HG03558 (cell line): Measurements from ENCODE around the gene FAM163B.

Experiments used
- ATAC-seq: cut with Tn5 transposase; IDR thresholded peaks from one replicate; pipeline ENCODE4 v1.9.1; 2021; ENCODE audit warnings: moderate number of reproducible peaks; ENCODE audit not compliant: unreplicated experiment; ENCODE audit errors: extremely low read depth

FAM163B gene

GRCh38 chr9:133536080-133536479, 73.1 kb downstream of the FAM163B start:
- no peak for ATAC-seq

GRCh38 chr9:133535306-133535877, 73.8 kb downstream of the FAM163B start:
- no peak for ATAC-seq

GRCh38 chr9:133534346-133535291, 74.6 kb downstream of the FAM163B start, which contains the start of gene ADAMTSL2:
ADAMTSL2 (plus strand) TSS chr9:133534704; CDS start chr9:133536713, 2,009 bp downstream.
- ATAC-seq, result no peak

GRCh38 chr9:133533857-133534256, 75.3 kb downstream of the FAM163B start:
- no peak for ATAC-seq

- no peak for ATAC-seq
These were observed 76.1 kb downstream of the FAM163B start for GRCh38 chr9:133532937-133533668.

GRCh38 chr9:133531293-133531692, 77.9 kb downstream of the FAM163B start:
- no peak for ATAC-seq

- no peak for ATAC-seq
These were observed 79.3 kb downstream of the FAM163B start for GRCh38 chr9:133529874-133530273.

- no peak for ATAC-seq
These were observed 79.7 kb downstream of the FAM163B start for GRCh38 chr9:133529457-133529856.

GRCh38 chr9:133528876-133529241, 80.3 kb downstream of the FAM163B start:
- ATAC-seq, result no peak

GRCh38 chr9:133528001-133528875, 81.0 kb downstream of the FAM163B start:
- ATAC-seq, result no peak

- no peak for ATAC-seq
These were observed 81.7 kb downstream of the FAM163B start for GRCh38 chr9:133527444-133527920.
